NCI-H2081 (cell line): ENCODE results near the gene FBXO5.
"Not testable (repeated sequence)": the region's sequence is repeated elsewhere in the genome, so short reads cannot be mapped to it uniquely, and the experiment has no call there.

Source experiments
- DNase-seq, 2 experiments: peaks; one replicate each; lab custom pipeline; 2025; lab: John Stamatoyannopoulos, UW

Gene FBXO5

GRCh38 chr6:152993431-152993830 is 10.6 kb upstream of the FBXO5 start:
- no peak for DNase-seq

GRCh38 chr6:152986978-152987377 is 4.1 kb upstream of the FBXO5 start:
- DNase-seq, result no peak

GRCh38 chr6:152985300-152985699 is 2.5 kb upstream of the FBXO5 start:
- DNase-seq, result not testable (repeated sequence)

GRCh38 chr6:152984513-152984872 is 1.7 kb upstream of the FBXO5 start:
- no peak for DNase-seq

GRCh38 chr6:152983637-152984512 is 1.0 kb upstream of the FBXO5 start:
- peak; percentile 51 to 93 for DNase-seq

GRCh38 chr6:152981989-152982903 is 595 bp downstream of the FBXO5 start:
- DNase-seq, result peak; percentile 10 to 17

GRCh38 chr6:152981219-152981618 is 1.6 kb downstream of the FBXO5 start:
- DNase-seq, result no peak

- DNase-seq, result no peak
Measured at GRCh38 chr6:152980656-152981055, 2.2 kb downstream of the FBXO5 start.

- no peak for DNase-seq
Measured at GRCh38 chr6:152979116-152979515, 3.7 kb downstream of the FBXO5 start.

GRCh38 chr6:152978058-152978457 is 4.8 kb downstream of the FBXO5 start:
- DNase-seq, result no peak

- no peak for DNase-seq
Measured at GRCh38 chr6:152977556-152977955, 5.3 kb downstream of the FBXO5 start.

GRCh38 chr6:152976749-152977148 is 6.1 kb downstream of the FBXO5 start:
- no peak for DNase-seq

GRCh38 chr6:152975204-152975915 is 7.5 kb downstream of the FBXO5 start:
- no peak for DNase-seq

GRCh38 chr6:152973916-152974315 is 8.9 kb downstream of the FBXO5 start:
- no peak for DNase-seq

GRCh38 chr6:152969688-152970418 is 13.0 kb downstream of the FBXO5 start:
- DNase-seq, result no peak

- DNase-seq, result not testable (repeated sequence)
Measured at GRCh38 chr6:152966168-152966894, 16.5 kb downstream of the FBXO5 start.

- no peak for DNase-seq
Measured at GRCh38 chr6:152959333-152959732, 23.5 kb downstream of the FBXO5 start.

- DNase-seq, result no peak
Measured at GRCh38 chr6:152957796-152958195, 25.0 kb downstream of the FBXO5 start.

GRCh38 chr6:152954443-152954842 is 28.4 kb downstream of the FBXO5 start:
- no peak for DNase-seq

- DNase-seq, result peak in 1 of 2 experiments; percentile 12
Measured at GRCh38 chr6:152952866-152953509, 29.9 kb downstream of the FBXO5 start.
